HG03439 (cell line): Measurements from ENCODE around the gene KCNJ12.
"Not testable (repeated sequence)": the region's sequence is repeated elsewhere in the genome, so short reads cannot be mapped to it uniquely, and the experiment has no call there.

Experiments used
- ATAC-seq: cut with Tn5 transposase; IDR thresholded peaks from one replicate; pipeline ENCODE4 v1.9.1; 2021; ENCODE audit warnings: mild to moderate bottlenecking, moderate library complexity; ENCODE audit not compliant: unreplicated experiment

KCNJ12 gene

DNA sequence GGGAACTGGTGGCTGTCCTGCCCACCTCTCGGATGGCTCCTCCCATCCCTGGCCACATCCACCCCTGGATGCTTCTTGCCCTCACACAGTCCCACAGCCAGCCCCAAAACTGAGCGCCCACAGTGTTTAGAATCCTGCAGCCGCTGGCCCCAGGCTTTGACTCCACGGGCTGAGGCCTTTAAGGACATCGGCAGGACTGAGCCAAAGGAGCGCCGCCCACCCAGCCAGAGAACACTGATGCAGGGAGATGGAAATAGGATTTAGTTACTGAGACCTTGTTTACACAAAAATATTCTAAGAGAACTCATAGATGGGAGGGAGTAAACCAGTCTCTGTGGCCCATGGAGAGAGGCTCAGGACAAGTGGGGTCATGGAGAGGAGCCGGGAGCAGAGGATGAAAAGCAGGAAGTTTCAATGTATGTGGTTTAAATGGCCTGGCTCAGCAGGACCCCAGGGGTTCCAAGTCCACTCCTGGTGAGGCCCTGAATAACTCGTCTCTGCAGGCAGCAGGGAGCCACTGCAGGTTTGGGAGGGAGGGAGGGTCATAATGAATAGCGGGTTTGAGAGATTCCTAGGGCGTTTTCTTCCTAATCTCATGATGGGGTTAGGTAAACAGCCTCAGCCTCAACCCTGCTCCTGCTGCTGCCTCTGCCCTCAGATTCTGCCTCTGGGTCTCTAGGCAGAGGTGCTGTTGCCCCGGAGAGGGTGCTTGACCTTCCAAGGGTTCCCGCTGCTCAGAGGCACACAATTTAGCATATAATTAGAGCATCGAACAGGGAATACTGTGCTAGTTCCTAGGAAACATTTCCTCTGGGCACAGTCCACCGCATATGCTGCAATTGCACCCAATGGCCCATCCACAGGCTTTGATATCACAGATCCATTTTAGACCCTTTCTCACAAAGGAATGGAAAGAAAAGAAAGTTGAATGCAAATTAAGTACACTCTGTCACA, 61.0 kb downstream of the KCNJ12 start:
- ATAC-seq: not testable (repeated sequence)

DNA sequence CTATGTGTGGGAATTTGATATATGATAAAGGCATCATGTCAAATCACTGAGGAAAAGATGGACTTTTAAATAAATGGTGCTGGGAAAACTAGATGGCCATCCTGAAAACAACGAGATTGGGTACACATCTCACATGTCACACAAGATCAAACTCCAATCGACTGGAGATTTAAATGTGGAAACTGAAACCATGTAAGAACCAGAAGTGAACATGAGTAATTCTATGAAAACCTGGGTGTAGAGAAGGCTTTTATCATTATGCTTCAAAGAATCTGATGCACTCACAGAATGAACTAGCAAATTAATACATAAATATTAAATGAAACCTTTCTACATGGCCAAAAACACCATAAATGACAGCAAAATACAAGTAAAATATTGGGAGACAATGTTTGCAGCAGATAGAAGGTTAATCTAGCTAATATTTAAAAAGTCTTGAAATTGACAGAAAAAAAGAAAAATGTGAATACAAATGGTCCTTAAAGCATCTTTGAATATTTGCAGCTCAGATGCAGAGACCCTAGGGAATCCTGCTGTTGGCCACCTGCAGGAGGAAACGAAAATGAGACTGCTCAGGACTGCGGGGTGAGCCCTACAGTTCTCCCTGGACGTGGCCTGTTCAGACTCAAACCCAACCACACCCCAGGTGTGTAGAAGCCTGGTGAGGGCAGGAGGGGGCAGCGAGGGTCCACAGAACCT, 62.3 kb downstream of the KCNJ12 start:
- not testable (repeated sequence) for ATAC-seq

DNA sequence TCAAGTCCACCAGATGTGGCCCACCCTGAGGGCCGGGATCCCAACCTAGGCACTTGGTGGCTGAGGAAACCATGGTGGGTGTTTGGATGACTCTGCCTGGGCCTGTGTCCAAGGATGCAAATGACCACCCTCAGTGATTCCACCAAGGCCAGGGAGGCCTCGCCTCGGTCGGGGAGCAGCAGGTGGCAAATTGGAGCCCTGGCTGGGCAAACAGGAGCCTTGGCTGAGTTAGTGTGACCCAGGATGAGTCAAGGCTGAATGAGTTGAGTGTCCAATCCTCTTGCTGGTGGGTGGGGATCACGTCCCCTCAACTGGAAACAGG, 62.8 kb downstream of the KCNJ12 start:
- ATAC-seq: not testable (repeated sequence)

DNA sequence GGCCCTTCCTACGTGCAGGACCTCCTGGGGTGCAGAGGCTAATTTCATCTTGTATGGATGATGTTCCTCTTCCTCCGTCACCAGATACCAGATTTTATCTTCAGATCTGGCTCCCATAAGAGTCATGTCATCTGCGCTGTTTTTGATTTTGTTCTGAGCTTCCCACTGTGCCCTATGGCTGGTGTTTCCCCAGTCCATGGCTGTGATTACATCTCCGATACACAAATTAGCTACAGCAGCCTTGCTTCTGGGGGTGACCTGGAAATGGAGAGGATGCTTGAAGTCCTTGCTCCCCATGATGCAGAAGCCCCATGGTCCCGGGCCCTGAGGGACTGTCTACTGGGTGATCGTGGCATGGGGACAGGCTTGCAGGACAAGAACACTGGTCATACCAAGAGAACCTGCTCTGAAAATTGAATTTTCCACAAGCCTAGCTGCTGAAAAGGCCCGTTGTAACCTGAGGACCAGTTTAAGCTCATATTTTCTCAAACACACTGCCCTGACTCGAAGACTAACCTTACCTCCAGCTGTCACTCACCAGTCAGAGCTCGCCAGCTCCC, 69.0 kb downstream of the KCNJ12 start:
- ATAC-seq: no peak

DNA sequence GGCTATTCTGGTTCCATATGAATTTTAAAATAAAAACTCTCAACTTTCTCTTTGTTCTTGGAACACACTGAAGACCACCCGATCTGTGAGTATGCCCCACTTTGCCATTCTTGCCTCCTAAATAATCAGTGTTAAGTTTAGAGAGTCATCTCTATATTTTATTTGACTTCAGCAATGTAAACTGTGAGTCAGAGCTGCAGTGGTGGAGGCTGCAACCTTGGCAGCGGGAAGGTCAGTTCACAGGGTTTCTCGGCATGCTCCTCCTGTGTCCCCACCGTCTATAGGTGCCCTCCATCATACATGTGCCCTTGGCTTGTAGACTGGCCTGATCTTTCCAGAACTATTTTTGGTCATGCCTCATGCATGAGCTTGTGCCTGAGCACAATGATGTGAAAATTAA, 71.4 kb downstream of the KCNJ12 start:
- ATAC-seq: not testable (repeated sequence)

DNA sequence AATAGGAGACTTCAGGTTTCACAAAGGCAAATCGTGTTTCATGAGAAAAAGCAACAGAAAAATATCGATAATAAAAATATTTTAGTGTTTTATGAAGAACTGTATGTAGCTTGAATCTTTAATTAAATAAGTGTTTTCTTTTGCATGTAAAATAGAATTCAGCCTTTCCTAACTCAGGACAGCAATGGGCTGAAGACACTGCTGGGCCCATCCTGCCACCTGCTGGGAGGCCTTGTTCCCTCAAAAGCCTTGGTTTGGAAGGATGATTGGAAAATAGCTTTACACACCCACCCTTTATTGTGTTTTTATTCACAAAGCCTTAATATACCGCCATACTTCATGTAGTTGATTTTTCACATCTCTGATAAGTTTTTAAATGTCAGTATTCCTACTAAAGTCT, 73.7 kb downstream of the KCNJ12 start:
- ATAC-seq: not testable (repeated sequence)

DNA sequence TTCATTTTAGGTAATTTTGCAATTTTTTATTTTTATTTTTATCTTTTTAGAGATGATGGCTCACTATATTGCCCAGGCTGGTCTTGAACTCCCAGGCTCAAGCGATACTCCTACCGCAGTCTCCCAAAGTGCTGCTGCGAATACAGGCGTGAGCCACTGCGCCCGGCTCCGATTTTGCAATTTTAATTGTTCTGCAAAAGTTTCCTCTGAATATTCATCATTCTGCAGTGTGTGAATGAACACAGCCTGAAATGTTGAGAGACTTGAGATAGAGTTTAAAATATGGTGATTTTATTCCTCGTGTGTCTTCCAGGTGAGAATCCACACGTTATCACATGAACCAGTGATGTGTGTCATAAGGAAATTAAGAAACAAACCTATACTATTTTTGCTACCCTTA, 75.8 kb downstream of the KCNJ12 start:
- no peak for ATAC-seq

DNA sequence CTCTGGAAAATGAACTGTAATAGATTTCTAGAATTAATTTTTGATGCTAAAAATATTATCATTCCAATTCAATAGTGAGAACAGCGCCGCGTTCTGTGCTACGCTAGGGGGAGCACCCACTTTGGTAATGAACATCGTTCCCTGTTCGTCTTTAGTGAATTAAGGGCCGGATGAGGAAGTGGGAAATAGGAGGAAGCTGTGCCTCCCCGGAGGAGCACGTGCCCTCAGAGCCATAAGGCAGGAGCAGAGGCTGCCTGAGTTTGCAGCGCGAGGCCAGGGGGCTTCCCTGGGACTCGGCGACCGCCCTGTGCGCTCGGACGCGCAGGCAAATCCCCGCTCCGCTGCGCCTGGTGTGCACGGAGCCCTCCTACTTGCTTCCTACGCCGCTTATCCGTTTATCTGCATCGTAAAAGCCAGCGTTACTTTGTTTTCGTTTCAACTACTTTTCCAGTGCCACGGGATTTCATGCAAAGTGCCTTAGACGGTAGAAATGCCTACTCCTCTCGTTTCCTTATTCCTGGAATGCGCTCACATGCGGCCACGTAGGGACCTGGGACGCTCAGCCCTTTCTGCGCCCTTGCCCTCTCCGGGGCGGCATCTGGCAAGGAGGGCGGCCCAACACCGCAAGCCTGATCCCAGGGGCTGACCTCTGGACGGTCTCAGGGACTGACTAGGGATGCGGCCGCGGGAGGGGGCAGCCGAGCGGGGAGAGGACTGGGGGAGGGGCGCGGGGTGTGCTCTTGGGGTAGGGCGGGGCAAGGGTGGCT, 76.4 kb downstream of the KCNJ12 start:
- no peak for ATAC-seq

DNA sequence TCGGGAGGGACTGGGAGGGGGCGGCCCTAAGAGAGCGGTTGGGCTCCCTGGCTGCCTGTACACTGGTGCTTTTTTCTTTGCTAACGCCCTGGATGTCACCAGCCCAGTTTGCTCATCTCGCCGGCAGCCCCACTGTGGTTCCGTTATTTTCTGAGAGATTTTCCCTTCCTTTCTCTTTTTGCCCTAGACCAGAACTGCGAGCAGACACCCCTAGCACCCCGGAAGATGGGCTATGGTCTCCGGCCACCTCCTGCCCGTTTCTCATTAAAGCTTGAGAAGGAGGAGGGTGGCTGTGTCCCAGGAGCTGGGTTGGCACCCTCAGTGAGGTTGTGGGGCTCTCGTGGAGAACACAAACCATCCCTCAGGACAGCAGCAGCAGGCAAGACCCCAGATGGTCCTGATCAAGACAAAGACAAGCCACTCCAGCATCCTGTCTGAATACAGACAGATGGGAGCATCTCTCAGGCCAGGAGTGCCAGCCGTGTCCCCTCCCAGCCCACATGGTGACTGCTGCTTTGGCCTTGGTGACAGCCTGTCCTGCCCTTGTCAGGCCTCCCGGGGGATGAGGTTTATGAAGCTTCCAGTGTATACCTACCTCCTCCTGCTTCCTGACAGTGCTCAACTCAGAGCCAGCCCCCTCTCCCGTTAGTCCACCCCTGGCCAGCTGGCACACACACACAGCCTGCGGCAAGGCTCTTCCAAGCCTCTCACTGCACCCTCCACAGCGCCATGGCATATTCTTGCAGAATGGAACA, 77.2 kb downstream of the KCNJ12 start:
- no peak for ATAC-seq

DNA sequence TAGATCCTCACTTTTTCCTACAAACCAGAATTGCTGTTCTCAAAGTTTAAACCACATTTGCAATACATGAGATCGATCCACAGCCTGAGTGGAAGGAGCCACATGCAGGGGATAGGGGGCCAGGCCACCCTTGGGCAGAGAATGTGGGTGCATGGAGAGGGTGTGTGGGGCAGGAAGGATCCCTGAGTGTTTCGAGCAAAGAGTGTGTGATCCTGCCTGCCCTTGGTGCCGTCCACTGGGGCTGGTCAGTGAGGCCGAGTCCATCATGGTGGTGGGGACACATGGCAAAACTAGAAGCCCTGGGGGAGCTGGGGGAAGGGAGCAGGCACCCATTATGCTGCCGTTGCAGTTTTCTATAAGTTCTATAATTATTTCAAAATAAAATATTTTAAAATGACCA, 77.8 kb downstream of the KCNJ12 start:
- not testable (repeated sequence) for ATAC-seq

DNA sequence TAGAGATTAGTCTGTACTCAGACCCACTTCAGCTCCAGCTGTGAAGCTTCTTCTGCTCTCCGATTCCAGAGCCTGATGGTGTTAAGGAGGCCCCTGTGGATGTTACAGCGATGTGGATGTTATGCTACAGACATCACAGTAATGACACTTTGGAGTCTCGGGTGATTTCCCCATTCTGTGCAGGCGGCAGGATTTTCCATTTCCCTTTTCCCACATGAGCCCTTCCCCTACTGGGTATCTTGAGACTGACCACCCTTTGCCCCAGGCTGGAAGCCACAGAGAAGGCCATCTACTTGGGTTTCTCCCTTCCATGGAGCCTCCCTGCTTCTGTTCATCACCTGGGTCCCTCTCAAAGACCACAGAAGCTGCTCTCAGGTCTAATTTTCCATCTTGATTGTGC, 78.3 kb downstream of the KCNJ12 start:
- ATAC-seq: no peak

DNA sequence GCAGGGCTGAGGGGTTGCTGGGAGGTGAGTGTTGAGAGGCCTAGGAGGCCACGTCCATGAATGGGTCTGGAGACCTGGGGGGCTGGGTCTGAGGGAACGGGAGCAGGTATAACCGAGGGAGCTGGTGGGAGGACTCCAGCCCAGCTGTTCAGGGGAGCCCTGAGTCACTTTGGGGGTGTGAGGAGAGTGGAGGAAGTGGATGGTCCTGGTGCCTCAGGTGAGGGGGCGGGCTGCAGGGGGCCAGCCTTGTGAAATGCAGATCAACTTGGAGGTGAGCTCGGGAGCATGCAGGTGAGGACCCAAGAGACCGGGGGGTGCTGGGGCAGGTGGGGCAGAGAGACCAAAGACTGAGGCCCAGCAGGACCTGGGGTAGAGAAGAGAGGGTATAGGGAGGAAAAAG, 79.6 kb downstream of the KCNJ12 start:
- no peak for ATAC-seq

DNA sequence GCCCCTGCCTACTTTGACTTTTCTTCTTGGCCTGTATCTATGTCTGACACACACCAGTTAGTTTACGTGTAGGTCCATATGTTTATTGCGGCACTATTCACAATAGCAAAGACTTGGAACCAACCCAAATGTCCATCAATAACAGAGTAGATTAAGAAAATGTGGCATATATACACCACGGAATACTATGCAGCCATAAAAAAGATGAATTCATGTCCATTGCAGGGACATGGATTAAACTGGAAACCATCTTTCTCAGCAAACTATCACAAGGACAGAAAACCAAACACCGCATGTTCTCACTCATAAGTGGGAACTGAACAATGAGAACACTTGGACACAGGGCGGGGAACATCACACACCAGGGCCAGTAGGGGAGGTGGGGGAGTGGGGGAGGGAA, 80.3 kb downstream of the KCNJ12 start:
- not testable (repeated sequence) for ATAC-seq

DNA sequence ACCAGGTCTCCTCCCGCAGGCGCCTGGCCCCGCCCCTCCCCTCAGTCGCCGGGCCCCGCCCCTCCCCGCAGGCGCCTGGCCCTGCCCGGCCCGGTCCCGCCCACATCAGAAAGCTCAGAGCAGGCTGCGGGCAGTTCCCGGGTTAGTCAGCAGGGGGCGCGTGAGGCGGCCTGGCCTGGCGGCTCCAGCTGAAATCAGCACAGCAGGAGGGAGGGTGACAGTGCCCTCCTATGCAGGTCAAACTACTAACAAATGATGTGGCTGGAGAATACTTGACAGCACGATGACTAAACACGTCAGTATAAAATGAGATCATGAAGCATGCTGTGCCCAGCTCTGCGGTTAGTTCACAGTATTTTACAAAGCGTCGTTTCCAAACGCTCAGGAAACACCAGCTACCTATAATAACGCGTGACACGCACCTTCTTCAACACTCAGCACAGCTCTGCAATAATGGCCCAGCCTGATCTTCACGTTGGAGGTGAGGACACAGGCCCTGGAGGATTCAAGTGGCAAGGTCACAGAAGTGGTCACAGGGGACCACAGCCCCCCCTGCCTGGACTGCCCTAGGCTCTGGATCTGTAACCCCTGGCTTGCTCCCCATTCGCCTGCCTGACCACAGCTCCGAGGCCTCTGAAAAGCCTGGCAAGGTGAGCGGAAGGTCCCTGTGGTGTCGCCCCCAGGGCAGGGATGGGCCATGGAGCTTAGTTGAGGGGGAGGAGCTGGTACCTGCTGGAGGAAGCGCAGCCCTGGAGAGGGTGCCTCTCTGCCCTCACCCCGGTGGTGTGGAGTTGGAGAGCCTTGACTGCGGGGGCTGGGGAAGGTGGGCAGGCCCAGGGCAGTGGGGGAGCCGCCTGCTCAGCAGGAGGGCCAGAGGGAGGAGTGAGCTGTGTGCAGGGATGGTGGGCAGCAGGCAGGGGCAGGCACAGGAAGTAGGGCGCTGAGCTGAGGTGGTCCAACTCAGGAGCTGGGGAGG, 81.2 kb downstream of the KCNJ12 start:
- ATAC-seq: peak; percentile 89

DNA sequence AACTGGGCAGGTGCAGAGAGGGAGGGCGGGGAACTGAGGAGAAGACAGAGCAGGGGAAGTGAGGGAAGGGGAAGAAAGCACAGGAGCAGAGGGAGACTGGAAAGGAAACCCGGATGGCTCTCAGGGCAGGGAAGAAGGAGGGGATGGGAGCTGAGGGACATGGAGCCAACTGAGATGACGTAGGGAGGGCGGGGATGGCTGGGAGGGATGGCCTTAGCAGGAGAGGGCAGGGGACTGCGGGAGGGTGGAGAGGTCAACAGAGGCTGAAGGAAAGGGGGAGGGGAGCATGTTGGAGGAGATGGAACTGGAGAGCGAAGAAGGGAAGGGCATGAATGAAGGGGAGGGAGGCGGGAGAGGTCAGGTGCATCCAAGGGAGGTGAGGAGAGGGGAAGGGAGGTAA, 81.9 kb downstream of the KCNJ12 start:
- no peak for ATAC-seq

DNA sequence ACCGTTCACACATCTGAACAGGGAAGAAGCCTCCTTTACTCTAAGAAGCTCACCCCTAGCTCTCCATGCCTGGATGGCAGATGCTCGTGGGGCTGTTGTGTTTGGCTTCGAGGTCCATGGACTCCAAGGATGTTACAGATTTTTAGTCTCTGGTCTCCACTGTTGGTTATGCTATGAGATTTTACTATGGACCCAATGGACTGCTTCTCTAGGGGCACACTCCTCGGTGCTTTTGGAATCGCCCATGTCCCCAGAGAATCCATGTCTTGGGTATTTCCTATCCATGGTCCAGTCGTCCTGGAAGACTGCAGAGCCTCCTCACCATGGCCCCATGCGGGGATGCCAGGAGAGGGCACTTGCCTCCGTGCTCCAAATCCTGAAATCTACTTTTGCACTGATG, 83.4 kb downstream of the KCNJ12 start:
- no peak for ATAC-seq

DNA sequence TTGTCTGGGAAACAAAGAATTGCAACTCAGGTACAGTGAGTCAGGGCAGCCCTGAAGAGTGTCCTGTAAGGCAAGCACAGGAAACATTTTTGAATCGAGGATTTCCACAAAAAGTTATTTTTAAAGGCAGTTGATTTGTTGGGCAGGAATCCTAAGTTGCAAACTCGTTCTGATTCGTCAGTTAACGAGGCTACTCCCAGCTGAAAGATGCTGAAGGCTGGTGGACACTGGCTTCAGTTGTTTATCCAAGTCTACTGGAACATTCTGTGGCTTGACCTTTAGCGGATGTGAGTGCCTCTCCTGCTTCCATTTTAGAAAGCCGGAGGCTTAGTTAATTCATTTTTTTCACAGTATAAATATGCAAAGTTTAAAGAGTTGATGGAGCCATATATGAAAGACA, 84.2 kb downstream of the KCNJ12 start:
- ATAC-seq: no peak

DNA sequence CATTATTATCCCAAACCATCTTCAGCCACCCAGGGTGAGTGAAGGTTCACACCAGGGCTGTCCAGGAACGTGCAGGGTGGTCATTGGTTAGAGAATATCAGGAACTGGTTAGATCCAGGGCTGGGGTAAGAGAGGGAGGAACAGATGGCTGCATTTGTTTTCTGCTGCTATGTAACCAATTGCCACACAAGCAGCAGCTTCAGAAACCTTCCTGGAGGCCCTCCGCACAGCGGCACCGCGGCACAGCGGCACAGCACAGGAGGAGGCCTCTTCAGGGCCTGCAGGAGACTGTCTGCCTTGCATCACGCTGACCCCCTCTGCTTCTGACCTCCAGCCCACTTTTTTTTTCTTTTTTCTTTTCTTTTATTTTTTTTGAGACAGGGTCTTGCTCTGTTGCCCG, 86.1 kb downstream of the KCNJ12 start:
- no peak for ATAC-seq

DNA sequence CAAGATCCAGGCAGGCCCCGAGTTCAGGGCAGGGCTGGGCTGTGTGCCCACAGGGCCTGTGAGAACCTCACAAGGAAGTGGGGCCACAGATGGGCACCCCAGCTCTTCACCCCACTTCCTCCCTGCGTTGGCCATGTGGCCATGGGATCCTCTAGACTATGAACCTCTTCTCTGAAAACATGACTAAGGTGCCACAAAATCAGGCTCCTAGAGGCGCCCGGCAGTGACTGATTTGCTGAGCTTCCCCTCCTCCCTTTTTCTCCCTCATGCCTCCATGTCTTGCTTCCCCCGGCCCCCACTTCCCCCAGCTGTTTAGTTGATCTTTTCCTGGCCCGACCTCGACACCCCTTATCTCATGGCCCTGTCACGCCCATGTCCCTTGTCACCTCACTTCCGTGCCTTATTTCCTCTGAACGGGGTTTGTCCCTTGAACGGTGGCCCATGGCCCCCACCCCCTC, 87.1 kb downstream of the KCNJ12 start:
- no peak for ATAC-seq
